NB4 (cell line): ENCODE results near the gene SERPINB8.

ENCODE experiments used
- CTCF ChIP-seq: IDR thresholded peaks from one replicate; pipeline ENCODE4 v1.5.1; 2012; ENCODE audit warnings: low read depth, low read length
- POLR2A ChIP-seq: IDR thresholded peaks from 2 replicates; pipeline ENCODE4 v1.6.1; 2011; ENCODE audit warnings: mild to moderate bottlenecking; ENCODE audit not compliant: insufficient read length; ENCODE audit errors: extremely low read depth

- no peak for TF ChIP-seq POLR2A
- no peak for TF ChIP-seq CTCF
Measured at GRCh38 chr18:63961435-63961980, 8.4 kb upstream of the SERPINB8 start.
